ENCODE data around the gene BCAS3.
"Not testable (repeated sequence)": the region's sequence is repeated elsewhere in the genome, so short reads cannot be mapped to it uniquely, and the experiment has no call there.

Gene BCAS3

DNA sequence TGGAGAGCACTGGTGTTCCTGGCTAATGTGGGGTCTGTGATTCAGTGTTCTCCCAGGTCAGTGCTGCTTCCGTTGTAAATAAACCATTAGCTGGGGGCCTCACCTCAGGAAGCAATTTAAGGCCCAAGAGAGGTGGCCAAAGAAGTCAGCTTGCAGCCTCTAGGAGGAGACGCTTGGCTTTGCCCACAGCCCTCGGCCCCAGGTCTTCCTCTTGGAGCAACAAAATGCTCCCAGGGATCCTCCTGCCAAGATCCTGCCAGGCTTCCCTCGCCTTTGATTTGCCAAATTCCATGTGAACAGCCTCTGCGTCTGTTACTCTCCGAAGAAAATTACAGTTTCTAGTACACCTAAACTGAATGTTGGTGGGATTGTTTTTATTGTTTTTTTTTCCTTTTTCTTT lies 659.6 kb downstream of the BCAS3 start:
- DNase-seq (ENCODE audit: low read depth in 2 of 2): no peak

GRCh38 chr17:61338000-61338798 lies 660.5 kb downstream of the BCAS3 start:
- no peak for DNase-seq (ENCODE audit: low read depth in 2 of 2)

DNA sequence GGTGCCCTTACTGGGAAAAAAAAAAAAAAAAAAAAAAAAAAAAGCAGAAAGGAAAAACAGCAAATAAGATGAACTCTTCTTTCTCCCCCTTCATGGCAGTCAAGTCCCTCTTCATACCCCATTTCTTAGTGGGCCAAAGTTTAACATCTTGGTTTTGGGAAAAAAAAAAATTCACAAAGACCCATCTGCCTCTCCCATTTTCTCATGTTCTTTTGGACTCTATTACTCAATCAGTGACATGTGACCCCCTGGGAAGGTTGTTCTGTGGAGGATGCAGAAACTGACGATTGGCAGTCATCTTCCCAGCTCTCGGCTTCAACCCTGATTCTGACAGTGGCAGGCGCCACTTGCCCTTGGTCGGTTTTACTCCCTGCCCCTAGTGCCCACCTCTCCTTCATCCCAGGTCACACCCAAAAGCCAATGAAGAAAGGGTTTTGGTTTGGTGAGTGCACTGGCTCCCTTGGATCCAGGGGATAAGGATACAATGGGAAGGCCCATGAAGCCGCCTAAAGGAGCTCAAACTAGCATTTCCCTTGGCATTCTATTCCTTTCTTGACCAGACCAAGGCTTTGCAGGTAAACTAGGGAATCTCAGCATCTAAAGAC lies 661.3 kb downstream of the BCAS3 start:
- DNase-seq (ENCODE audit: low read depth in 2 of 2): no peak

GRCh38 chr17:61340431-61341209 lies 663.0 kb downstream of the BCAS3 start:
- DNase-seq (ENCODE audit: low read depth in 2 of 2): no peak

DNA sequence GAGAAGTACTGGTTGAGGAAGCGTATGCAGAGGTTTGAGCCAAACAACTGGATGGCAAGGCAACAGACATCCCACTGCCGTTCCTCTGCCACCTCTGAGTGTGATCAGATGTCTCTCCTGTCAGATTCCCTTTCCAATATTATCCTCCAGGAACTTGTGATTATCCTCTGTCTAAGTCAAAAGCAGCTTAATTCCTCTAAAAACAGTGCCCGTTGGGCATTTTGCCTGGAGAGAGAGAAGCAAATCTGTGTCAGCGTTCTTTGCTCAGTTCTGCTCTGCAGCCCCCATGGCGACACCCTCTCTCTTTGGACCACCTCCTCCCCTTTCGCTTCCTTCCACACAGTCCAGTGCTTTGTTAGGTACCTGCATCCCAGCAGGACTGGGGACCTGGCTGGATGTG lies 665.9 kb downstream of the BCAS3 start:
- DNase-seq (ENCODE audit: low read depth in 2 of 2): no peak

DNA sequence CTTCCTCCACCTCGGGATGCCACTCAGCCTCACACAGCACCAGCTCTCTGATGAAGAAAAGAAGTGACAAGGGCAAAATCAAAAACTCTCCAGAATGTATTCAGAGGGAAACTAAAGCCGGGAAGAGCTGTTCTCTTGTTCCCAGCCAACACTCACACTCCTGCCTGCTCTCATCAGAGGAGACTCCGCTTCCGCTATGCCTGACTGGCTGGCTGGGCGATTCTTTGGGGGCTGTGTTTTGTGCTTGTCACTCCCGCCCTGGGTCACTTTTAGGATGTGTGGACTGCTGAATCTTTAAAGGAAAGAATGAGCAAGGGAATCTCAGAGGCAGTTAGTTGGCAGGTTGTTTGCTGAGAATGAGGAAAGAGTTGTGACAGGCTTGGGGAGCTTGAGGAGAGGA lies 667.4 kb downstream of the BCAS3 start:
- no peak for DNase-seq (ENCODE audit: low read depth in 2 of 2)

DNA sequence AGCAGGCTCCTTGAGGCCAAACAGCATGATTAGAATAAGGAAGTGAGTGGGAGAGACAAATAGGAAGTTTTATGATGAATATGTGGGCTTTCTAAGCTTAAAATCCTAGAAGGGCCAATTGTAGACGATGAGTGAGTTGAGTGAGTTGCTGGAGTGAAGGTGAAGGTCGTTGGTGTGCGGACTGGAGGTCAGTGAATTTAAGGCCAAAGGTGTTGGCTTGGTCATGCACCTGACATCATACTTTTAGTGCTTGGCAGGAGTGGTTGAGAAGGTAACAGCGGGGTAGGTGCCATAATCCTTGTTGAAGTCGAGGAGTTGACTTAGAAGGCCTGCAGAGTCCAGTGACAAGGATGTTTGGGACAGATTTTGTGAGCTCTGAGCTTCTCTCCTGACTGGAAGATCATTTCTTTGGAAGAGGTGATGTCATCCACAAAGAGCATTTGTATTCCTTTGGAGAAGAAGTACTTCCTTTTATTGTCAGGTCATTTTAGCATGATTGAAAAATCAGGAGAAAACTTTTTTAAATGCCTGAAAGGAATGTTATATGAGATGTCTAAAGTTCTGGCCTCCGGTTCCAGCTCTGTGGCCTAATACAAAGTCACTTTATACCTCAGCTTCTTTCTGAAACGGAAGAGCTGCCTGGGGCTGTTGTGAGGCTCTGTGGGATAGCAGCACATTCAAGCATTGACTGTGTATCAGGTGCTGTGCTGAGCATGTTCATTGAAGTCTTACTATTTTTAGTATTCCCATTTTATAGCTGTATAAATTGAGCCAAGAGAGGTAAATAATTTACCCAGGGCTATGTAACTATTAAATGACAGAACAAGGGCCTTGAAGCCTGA lies 668.4 kb downstream of the BCAS3 start:
- DNase-seq (ENCODE audit: low read depth in 2 of 2): no peak

GRCh38 chr17:61349350-61349749 lies 671.7 kb downstream of the BCAS3 start:
- DNase-seq (ENCODE audit: low read depth in 2 of 2): no peak

- no peak for DNase-seq (ENCODE audit: low read depth in 2 of 2)
These were observed 674.2 kb downstream of the BCAS3 start for GRCh38 chr17:61351745-61352407.

GRCh38 chr17:61352408-61352770 lies 674.7 kb downstream of the BCAS3 start:
- DNase-seq (ENCODE audit: low read depth in 2 of 2): no peak

DNA sequence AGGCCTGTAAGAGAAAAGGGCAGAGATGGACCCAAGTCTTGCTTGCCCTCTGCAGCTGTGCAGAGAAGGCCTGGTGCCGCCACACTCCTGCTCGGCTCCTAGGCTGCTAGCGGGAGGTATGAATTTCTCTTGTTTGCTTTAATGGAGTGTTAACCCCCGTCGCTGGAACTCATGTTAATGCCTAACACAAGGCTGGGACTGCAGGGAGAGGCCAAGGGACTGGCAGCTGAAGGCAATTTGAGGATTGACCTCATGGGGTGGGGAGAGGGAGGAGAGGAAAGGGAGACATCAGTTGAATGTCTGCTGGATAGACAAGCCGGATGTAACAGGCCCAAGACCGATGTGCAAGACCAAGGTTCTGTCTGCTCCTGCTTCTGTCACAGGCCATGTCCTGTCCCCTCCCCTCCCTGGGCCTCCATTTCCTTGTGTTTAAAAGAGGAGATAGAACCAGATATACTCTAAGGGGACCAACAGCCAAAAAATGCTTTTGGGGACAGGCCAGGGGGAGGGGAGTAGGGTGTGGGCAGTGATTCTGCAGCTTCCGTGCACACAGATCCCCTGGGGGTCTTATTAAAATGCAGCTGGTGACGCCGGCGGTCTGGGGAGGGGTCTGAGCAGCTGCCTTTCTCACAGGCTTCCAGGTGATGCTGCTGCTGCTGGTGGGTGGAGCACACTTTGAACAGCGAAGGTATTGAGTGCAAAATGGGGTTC lies 675.3 kb downstream of the BCAS3 start:
- DNase-seq (ENCODE audit: low read depth in 2 of 2): no peak

- DNase-seq (ENCODE audit: low read depth in 2 of 2): no peak
These were observed 676.0 kb downstream of the BCAS3 start for GRCh38 chr17:61353615-61354014.

- DNase-seq (ENCODE audit: low read depth in 2 of 2): no peak
These were observed 677.5 kb downstream of the BCAS3 start for GRCh38 chr17:61354895-61355874.

- not testable (repeated sequence) for DNase-seq (ENCODE audit: low read depth in 2 of 2)
These were observed 679.4 kb downstream of the BCAS3 start for GRCh38 chr17:61357061-61357460.

DNA sequence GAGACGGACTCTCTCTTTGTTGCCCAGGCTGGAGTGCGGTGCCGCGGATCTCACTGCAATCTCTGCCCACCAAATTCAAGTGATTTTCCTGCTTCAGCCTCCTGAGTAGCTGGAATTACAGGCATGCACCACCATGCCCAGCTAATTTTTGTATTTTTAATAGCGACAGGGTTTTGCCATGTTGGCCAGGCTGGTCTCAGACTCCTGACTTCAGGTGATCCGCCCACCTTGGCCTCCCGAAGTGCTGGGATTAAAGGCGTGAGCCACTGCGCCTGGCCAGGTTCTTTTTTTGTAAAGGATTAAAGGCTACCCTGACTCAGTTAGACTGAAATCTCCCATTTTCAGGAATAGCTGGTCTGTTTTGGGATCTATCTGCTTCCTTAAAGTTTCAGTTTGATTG lies 681.9 kb downstream of the BCAS3 start:
- DNase-seq (ENCODE audit: low read depth in 2 of 2): not testable (repeated sequence)

DNA sequence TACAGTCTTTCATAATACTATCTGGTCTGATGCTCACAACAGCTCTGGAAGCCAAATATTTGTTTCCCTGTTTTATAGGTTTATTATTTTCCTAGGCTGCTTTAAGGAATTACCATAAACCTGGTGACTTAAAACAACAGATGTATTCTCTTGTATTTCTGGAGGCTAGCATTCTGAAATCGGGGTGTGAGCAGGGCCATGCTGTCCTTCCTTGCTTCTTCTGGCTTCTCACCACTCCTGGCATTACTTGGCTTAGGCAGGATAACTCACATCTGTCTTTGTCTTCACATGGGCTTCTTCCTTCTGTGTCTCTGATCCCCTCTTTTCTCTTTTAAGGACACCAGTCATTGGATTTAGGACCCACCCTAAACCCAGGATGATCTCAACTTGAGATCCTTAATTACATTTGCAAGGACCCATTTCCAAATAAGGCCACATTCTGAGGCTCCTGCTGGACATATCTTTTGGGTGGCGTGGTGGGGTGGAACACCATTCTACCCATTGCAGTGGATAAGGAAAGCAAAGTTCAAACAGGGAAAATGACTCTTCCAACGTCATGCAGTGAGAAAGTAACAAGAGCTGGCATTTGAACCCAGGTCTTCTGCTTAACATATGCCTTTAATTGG lies 682.8 kb downstream of the BCAS3 start:
- no peak for DNase-seq (ENCODE audit: low read depth in 2 of 2)

GRCh38 chr17:61361084-61361483 lies 683.4 kb downstream of the BCAS3 start:
- DNase-seq (ENCODE audit: low read depth in 2 of 2): no peak

DNA sequence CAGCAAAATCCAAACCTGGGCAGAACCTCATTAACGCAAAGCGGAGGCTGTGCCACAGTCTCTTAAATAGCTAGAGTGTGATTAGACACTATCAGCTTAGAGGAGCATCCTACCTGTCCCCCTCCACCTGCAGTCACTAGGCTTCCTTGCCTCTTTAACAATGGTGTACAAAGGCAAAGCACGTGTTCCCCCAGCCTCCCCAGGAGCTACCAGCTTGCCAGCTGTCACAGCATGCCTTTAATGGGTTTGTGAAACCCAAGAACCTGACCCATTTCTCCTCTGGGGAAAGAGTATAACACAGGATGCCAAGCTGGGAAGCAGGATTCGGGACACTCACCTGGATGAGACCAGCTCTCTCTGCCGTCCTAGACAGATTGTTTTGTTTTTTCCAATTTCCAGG lies 684.7 kb downstream of the BCAS3 start:
- DNase-seq (ENCODE audit: low read depth in 2 of 2): no peak
